Vagina (tissue), 2 donors: ENCODE data around the gene PCDHGA1.

Experiments used
- POLR2A ChIP-seq, 2 donors: fragments of 450-650 bp; IDR thresholded peaks; one replicate each; pipeline ENCODE4 v1.6.1; 2017; ENCODE audit warnings: antibody characterized with exemption in 2 of 2, mild to moderate bottlenecking in 2 of 2, moderate library complexity in 2 of 2
- POLR2AphosphoS5 ChIP-seq, 2 donors: sonication (generic); formaldehyde crosslinking; IDR thresholded peaks; one replicate each; pipeline ENCODE4 v1.9.0; 2017; ENCODE audit warnings: antibody characterized with exemption in 2 of 2, mild to moderate bottlenecking in 2 of 2, low read depth in 1 of 2; ENCODE audit not compliant: insufficient read depth in 1 of 2

GRCh38 chr5:141529873-141530272 lies 199.6 kb downstream of the PCDHGA1 start:
- TF ChIP-seq POLR2AphosphoS5 (IDR thresholded peaks at IDR 0.05; ENCODE audit: insufficient read depth in 1 of 2, low read depth in 1 of 2) (no peak), POLR2A (IDR thresholded peaks at IDR 0.05) (no peak)
